Measurements from ENCODE around the gene SHROOM4.
A peak's percentile ranks its signal among the peaks of the same experiment; 100 is the strongest.

Gene SHROOM4

GRCh38 chrX:50780144-50780543 lies 33.9 kb downstream of the SHROOM4 start:
- DNase-seq, result no peak

DNA sequence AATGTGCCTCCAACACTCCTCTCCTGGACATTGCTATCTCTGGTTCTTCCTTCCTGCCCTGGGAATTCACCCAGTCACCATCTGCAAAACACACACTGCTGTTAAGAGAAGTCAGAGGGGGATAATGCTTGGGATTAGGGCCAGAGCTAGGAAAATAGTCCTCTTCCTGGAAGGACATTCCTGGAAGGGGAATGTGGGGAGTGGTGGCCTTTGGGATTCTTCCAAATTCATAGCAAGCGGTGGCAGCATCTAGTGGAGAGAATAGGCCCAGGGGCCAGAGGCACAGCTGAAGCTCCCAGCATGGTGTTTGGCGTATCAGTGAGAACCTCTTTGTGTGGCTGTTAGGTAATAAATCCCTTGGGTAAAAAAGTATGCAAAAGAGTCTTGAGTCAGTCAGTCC lies 34.3 kb downstream of the SHROOM4 start:
- DNase-seq, result no peak

DNA sequence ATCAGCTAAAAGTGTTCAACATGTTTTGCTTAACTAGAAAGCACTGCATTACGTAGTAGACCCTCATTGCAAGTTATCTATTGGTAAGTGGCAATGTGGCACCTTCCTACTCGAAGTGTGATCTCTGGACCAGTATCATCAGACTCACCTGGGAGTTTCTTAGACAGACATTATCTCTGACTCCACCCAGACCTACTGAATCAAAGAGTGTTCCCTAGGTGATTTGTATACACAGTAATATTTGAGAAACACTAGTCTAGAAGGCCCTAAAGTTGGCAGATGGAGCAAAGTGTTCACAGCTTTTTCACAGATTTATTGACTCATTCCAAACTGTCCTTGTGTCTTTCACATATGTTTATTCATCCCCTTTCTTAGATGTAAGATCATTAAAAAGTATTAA lies 35.7 kb downstream of the SHROOM4 start:
- no peak for DNase-seq

- no peak for DNase-seq
These were observed 37.7 kb downstream of the SHROOM4 start for GRCh38 chrX:50776248-50776647.

DNA sequence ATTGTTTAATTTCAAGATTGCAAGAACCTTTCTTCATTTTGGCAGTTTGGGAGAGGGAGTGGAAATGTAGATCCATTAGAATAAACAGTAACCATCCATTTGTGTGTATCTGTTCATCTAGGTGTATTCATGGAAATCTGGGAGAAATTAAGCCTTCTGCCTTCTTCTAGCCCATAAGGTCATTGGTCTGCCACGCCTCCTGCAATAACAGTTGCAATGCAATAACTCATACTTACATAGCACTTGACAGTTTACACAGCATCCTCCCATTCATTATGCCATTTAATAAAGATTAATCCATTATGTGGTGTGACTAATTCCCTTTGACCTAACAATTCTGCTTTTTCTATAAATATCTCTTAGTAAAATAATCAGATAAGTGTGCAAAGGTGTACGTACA lies 42.6 kb downstream of the SHROOM4 start:
- no peak for DNase-seq

DNA sequence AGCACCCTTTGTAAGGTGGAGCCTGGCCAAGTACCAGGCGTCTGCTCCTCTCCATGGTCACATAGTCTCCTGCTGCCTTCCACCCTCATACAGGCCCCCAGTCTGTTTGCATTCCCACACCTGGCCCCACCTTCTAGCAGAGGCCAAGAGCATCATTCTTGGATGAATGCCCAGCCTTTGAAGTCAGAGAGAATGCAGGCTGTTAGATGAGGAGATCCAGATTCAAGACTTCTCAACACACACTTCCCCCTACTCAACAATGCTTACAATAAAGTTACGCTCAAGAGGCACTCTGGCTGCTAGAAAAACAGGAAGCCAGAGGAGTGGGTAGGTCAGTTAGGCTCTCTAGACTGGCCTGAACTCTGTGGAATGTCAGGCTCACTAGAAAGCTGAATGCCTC lies 43.3 kb downstream of the SHROOM4 start:
- DNase-seq, result peak; percentile 6

GRCh38 chrX:50769389-50770063 lies 44.5 kb downstream of the SHROOM4 start:
- no peak for DNase-seq

DNA sequence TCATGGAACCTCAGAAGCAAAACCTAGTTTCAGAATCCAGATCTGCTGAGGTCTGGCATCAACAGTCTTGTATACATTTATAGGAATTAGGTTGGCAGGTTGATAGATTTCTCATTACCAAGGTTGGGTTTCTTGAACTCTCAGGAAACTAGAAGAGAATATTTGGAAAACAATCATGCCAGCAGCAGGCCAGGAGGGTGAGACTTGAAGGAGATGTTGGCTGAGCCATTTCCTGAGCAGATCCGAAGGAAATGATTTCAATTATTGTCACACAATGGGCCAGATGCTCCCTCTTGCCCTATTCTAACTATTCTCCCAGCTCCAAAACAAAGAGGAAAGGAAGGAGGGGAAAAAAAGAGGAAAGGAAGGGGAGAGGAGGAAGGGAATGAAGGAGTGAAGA lies 45.2 kb downstream of the SHROOM4 start:
- no peak for DNase-seq

GRCh38 chrX:50765986-50766385 lies 48.0 kb downstream of the SHROOM4 start:
- DNase-seq, result no peak

DNA sequence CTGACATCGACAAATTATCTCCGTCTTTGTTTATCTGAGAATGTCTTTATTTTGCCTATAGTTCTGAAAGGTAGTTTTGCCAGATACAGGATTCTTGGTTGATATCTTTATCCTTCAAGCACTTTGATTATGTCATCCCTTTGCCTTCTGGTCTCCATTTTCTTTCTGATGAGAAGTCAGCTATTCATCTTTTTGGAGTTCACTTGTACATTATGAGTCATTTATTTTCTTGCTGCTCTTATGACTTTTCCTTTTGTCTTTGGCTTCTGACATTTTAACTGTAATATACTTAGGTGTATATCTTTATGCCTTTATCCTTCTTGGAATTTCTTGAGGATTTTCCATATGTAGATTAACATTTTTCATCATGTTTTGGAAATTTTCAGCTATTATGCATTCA lies 51.4 kb downstream of the SHROOM4 start:
- no peak for DNase-seq

DNA sequence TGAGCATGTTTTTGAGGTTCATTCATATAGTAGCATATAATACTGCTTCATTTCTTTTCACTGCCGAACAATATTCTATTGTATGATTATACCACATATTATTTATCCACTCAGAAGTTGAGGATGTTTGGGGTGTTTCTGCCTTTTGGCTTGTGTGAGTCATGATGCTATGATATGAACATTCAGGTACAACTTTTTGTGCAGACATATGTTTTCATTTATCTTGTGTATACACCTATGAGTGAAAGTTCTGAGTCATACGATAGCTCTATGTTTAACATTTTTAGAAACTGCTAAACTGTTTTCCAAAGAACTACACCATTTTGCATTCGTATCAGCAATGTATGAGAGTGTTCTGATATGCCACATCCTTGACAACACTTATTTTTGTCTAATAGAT lies 57.7 kb downstream of the SHROOM4 start:
- no peak for DNase-seq

DNA sequence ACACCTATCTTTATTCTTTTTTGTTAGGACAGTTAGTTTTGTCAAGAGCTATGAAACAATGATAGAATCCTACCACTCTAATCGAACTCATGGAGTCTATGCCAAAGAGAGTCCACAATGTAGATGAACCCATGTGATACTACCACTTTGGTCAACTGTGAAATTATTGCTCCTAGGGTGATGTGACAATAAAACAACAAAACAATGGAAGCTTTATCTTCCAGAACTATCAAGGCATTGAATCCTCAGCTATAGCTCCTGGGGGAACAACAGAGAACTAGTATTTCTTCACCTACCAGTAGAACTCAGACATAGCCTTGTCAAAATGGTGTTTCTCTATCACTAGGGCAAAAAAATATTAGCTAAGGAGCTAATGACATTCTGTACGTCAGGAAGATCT lies 62.9 kb downstream of the SHROOM4 start:
- DNase-seq, result no peak

GRCh38 chrX:50747471-50747900 lies 66.5 kb downstream of the SHROOM4 start:
- DNase-seq, result no peak

GRCh38 chrX:50736656-50737055 lies 77.3 kb downstream of the SHROOM4 start:
- DNase-seq, result no peak

DNA sequence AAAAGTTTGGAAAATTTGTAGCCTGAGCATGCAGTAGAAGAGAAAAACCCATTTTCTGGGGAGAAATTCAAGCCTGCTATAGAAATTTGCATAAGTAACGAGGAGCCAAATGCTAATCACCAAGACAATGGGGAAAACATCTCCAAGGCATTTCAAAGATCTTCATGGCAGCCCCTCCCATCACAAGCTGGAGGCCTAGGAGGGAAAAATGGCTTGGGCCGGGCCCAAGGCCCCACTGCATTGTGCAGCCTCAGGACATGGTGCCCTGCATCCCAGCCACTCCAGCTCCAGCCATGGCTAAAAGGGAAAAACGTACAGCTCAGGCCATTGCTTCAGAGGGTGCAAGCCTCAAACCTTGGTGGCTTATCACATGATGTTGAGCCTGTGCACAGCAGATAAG lies 87.7 kb downstream of the SHROOM4 start:
- no peak for DNase-seq

DNA sequence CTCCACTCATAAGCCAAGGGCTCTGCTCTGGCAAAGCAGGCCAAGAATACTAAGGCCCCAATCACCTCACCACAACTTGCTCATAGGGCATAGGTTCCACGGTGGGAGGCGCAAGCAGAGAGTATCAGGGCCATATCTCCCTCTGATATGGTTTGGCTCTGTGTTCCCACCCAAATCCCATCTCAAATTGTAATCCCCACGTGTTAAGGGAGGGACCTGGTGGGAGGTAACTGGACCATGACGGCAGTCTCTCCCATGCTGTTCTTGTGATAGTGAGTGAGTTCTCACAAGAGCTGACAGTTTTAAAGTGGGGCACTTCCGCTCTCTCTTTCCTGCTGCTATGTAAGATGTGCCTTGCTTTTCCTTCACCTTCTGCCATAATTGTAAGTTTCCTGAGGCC lies 88.7 kb downstream of the SHROOM4 start:
- no peak for DNase-seq

GRCh38 chrX:50723006-50723405 lies 91.0 kb downstream of the SHROOM4 start:
- DNase-seq, result no peak

GRCh38 chrX:50721764-50722521 lies 92.1 kb downstream of the SHROOM4 start:
- DNase-seq, result no peak

- DNase-seq, result no peak
These were observed 94.4 kb downstream of the SHROOM4 start for GRCh38 chrX:50719614-50720013.

DNA sequence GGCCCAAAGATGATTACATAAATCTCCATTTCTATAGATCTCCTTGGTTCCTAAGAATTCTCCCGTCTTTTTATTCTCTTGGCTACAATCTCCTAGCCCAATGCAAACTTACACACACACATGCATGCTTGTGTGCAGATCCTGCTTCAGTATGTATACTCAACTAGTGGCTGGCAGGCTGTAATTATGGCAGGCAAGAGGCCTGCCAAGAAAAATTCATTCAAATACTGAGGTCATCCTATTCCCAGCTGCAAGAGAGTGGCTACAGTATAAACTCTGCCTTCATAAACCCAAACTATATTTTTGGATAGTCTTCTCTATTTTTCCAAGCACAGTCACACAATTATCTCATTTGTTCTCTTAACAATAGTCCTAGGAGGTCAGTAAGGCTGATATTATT lies 95.2 kb downstream of the SHROOM4 start:
- no peak for DNase-seq

- DNase-seq, result no peak
These were observed 97.3 kb downstream of the SHROOM4 start for GRCh38 chrX:50716706-50717105.

GRCh38 chrX:50712777-50713176 lies 101.2 kb downstream of the SHROOM4 start:
- no peak for DNase-seq

GRCh38 chrX:50711907-50712306 lies 102.1 kb downstream of the SHROOM4 start:
- no peak for DNase-seq

GRCh38 chrX:50707955-50708699 lies 105.9 kb downstream of the SHROOM4 start:
- DNase-seq, result no peak
